H7 (cell line): ENCODE results near the gene TRIM71. TPM values are rescaled to one million over a fixed set of nuclear protein-coding genes. Genes with fewer than 3 reads are reported as not detected.
"Not testable (repeated sequence)": the region's sequence is repeated elsewhere in the genome, so short reads cannot be mapped to it uniquely, and the experiment has no call there.

Experiments
- DNase-seq: peaks from one replicate; pipeline ENCODE4 v3.0.0; 2012
- H3K27me3 ChIP-seq: 2 replicates; pipeline ENCODE4 v1.6.0; 2011; ENCODE audit warnings: mild to moderate bottlenecking, low read length; ENCODE audit not compliant: control insufficient read depth, insufficient read depth
- H3K36me3 ChIP-seq: replicated peaks from 2 replicates; pipeline ENCODE4 v1.5.1; 2011; ENCODE audit warnings: low read length; ENCODE audit not compliant: control insufficient read depth, insufficient read depth
- H3K4me3 ChIP-seq: 2 replicates; pipeline ENCODE4 v1.5.1; 2011; ENCODE audit warnings: low read depth, mild to moderate bottlenecking, control low read depth, low read length, moderate library complexity; ENCODE audit not compliant: insufficient read depth
- total RNA-seq: library from RNA; depleted of rRNA; stranded (reverse); fragments of >200 nt; shearing (Covaris generic); gene quantifications from 2 replicates; pipeline ENCODE4 v1.2.3, GENCODE V29; 2014

Gene TRIM71
- total RNA-seq, 1 experiment from 2014 or later = 105 TPM

- Histone ChIP-seq H3K27me3 (no peaks in the 10 kb centered on the region), H3K36me3 (peaks cover 1% of the 10 kb centered on the region; the same call in 1 of the 2 replicates), H3K4me3 (peak overlapping the region; percentile 6; the same call in 1 of the 2 replicates)
- peak; percentile 68 for DNase-seq
These were observed 25.9 kb downstream of the TRIM71 start for GRCh38 chr3:32843510-32844321.

DNA sequence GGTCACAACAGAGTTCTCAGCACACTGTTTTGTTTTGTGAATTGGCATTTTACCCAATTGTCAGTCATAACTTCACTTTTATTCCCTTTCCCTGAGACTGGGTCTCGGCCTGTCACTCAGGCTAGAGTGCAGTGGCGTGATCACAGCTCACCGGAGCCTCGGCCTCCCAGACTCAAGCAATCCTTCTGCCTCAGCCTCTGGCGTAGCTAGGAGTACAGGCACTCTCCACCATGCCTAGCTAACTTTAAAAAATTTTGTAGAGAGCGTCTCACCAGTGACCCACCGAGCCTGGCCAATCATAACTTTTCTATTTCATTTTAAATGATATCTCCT, 26.5 kb downstream of the TRIM71 start:
- H3K27me3 ChIP-seq = no peaks in the 10 kb centered on the region
- no peak for DNase-seq
- H3K4me3 ChIP-seq = no peak overlapping the region
- peaks cover 1% of the 10 kb centered on the region; the same call in 1 of the 2 replicates for H3K36me3 ChIP-seq

DNA sequence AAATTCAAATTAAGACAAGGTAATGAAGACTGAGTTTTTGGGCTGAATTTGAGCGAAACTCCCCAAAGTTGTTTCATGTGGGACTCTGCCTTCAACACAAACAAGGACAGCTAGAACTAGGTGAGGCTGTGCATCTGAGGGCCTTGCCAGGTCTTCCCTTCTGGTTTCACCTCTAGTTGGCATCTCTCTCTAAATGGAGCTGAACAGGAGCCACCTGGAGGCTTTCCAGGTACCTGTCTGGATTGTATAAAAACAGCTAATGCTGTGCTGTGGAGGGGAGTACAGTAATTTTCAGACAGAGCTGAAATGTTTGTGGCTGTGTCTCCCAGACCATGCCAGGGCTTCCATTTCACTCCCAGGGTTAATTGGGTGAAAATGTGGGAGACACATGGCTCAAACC, 27.1 kb downstream of the TRIM71 start:
- Histone ChIP-seq H3K36me3 (peaks cover 1% of the 10 kb centered on the region; the same call in 1 of the 2 replicates), H3K27me3 (no peaks in the 10 kb centered on the region), H3K4me3 (no peak overlapping the region)
- DNase-seq = no peak

DNA sequence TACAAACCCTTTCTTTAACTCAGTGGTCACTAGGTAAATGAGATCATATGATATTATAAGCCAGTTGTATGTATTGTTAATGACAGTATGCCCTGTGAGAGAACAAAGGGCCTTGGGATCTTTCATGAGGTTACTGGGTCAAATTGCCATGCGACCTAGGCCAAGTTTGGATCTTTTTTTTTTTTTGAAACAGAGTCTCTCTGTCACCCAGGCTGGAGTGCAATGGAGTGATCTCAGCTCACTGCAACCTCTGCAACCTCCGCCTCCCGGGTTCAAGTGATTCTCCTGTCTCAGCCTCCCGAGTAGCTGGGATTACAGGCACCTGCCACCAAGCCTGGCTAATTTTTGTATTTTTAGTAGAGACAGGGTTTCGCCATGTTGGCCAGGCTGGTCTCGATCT, 27.7 kb downstream of the TRIM71 start:
- H3K27me3 ChIP-seq, DNase-seq, H3K36me3 ChIP-seq, H3K4me3 ChIP-seq: not testable (repeated sequence)

DNA sequence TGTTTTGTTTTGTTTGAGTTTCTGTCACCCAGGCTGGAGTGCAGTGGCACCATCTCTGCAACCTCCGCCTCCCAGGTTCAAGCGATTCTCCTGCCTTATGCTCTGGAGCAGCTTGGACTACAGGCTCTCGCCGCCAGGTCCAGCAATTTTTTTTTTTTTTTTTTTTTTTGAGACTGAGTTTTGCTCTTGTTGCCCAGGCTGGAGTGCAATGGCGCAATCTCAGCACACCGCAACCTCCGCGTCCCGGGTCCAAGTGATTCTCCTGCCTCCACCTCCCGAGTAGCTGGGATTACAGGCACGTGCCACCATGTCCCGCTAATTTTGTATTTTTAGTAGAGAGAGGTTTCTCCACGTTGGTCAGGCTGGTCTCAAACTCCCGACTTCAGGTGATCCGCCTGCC, 29.2 kb downstream of the TRIM71 start:
- not testable (repeated sequence) for H3K36me3 ChIP-seq, H3K4me3 ChIP-seq, H3K27me3 ChIP-seq, DNase-seq

DNA sequence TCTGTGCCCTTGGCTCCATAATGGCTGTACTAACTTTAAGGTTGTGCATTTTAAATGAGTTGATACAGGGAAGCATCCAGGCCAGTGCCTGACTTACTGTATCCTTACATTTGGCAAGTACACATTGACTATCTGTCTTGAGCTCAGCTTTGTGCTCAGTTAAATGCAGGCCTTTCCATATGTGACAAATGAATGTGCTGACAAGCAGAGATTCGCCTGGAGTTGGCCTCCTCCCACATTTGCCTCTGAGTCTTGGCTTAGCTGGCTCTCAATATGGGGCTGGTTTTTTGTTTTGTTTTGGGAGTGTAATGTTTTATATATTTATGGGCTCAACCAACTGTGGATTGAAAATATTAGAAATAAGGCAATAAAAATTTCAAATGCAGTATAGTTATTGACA, 29.7 kb downstream of the TRIM71 start:
- no peak overlapping the region for H3K4me3 ChIP-seq
- no peak for DNase-seq
- peaks cover 1% of the 10 kb centered on the region; the same call in 1 of the 2 replicates for H3K36me3 ChIP-seq
- no peaks in the 10 kb centered on the region for H3K27me3 ChIP-seq

GRCh38 chr3:32848215-32848614, 30.4 kb downstream of the TRIM71 start:
- H3K27me3 ChIP-seq = no peaks in the 10 kb centered on the region

DNA sequence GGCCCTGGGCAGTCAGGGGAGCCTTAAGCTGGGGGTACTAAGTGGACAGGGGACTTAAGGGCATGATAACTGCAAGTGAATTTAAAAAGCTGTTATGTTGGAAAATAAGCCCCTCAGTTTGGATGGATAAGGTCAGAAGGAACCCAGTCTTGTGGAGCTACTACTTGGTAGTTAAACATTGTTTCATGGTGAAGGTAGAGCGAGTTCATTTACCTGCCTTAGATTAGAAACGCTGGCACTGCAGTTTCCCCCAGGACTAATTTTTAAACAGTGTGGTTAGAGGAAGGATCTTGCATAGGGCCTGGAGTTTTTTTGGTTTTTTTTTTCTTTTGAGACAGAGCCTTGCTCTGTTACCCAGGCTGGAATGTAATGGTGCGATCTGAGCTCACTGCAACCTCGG, 31.2 kb downstream of the TRIM71 start:
- Histone ChIP-seq H3K36me3 (peaks cover 1% of the 10 kb centered on the region; the same call in 1 of the 2 replicates), H3K4me3 (no peak overlapping the region), H3K27me3 (no peaks in the 10 kb centered on the region)
- DNase-seq = no peak

More at GRCh38 chr3:32848215-32848614, 30.4 kb downstream of the TRIM71 start:
- no peak overlapping the region for H3K4me3 ChIP-seq
- no peak for DNase-seq
- peaks cover 1% of the 10 kb centered on the region; the same call in 1 of the 2 replicates for H3K36me3 ChIP-seq

- DNase-seq = no peak
- Histone ChIP-seq H3K4me3 (no peak overlapping the region), H3K36me3 (peaks cover 2% of the 10 kb centered on the region)
These were observed 32.4 kb downstream of the TRIM71 start for GRCh38 chr3:32850226-32850625.

GRCh38 chr3:32850636-32851035, 32.8 kb downstream of the TRIM71 start:
- no peak for DNase-seq
- H3K4me3 ChIP-seq = no peak overlapping the region
- no peaks in the 10 kb centered on the region for H3K27me3 ChIP-seq
- H3K36me3 ChIP-seq = peaks cover 4% of the 10 kb centered on the region

More at GRCh38 chr3:32850226-32850625, 32.4 kb downstream of the TRIM71 start:
- H3K27me3 ChIP-seq = no peaks in the 10 kb centered on the region

- no peak overlapping the region for H3K4me3 ChIP-seq
- H3K36me3 ChIP-seq = peaks cover 5% of the 10 kb centered on the region
- DNase-seq = no peak
- H3K27me3 ChIP-seq = no peaks in the 10 kb centered on the region
These were observed 34.3 kb downstream of the TRIM71 start for GRCh38 chr3:32852146-32852545.

DNA sequence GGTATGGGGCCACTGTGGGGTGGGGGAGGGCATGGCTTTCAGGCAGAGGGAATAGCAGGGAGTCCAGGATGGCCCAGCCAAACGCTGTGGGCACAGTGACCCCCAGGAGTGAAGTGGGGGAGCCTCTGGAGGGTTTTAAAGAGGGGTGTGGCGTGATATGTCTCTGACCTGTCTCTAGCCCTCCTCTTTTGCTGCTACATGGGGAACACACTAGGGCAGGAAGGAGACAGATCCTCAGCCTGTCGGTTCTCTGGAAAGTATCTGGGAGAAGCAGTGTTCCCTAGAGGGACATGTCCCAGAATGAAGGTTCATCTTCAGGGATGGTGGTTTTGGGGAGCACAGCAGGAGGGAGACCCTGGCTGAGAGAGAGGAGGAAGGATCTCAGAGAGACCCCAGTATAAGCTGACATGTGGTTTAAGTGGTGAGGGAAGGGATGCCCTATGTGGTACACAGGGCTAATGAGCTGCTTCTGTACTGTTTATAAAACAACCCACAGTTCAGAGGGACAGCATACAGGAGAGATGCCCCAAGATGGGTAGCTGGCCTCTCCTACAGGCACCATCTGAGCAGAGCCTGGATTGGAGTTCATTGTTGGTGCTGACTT, 37.7 kb downstream of the TRIM71 start:
- no peak for DNase-seq
- Histone ChIP-seq H3K4me3 (no peak overlapping the region), H3K36me3 (peaks cover 5% of the 10 kb centered on the region), H3K27me3 (no peaks in the 10 kb centered on the region)

DNA sequence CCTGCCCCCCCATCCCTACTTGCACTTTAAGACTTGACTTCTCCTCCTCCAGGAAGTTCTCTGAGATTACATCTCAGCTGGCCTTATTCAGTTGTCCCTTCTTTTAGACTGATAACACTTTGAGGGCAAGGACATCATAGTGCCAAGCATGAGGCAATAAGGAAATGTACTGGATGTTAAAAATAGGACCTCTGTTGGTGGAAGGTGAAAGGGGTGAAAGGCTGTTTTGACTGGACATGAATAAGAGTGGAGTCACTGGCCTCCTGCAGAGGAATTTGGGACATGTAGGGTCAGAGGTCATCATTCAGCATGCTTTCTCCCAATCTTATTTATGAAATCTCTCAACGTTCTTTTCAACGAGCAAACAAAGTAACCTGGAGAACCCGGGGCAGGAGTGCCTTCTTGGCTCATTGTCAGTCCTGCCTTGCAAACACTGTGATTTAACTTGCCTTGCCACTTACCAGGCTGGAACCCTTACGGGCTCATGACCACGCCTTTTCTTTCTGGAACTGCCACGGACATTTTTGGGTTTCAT, 38.6 kb downstream of the TRIM71 start:
- Histone ChIP-seq H3K36me3 (peaks cover 5% of the 10 kb centered on the region), H3K27me3 (no peaks in the 10 kb centered on the region), H3K4me3 (no peak overlapping the region)
- no peak for DNase-seq

GRCh38 chr3:32856901-32857507, 39.2 kb downstream of the TRIM71 start:
- Histone ChIP-seq H3K36me3 (peaks cover 5% of the 10 kb centered on the region), H3K27me3 (no peaks in the 10 kb centered on the region), H3K4me3 (no peak overlapping the region)
- DNase-seq = no peak

DNA sequence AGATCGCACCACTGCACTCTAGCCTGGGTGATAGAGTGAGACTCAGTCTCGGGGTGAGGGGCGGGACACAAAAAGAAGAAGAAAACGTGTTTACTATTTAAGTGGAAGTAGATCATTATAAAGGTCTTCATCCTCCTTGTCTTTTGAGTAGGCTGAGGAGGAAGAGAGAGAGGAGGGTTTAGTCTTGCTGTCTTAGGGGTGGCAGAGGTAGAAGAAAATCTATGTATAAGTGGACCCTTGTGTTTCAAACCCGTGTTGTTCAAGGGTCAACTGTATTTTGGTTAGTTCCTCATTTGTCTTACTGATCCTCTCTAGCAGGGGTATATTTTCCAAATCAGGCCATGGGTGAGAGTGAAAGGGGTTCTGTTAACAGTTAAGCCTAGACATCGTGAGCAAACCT, 40.1 kb downstream of the TRIM71 start:
- DNase-seq = no peak
- H3K36me3 ChIP-seq = peaks cover 5% of the 10 kb centered on the region
- H3K4me3 ChIP-seq = no peak overlapping the region
- no peaks in the 10 kb centered on the region for H3K27me3 ChIP-seq
